OCI-LY1 (cell line): Measurements from ENCODE around the gene THSD7A.
"Not testable (repeated sequence)": the region's sequence is repeated elsewhere in the genome, so short reads cannot be mapped to it uniquely, and the experiment has no call there.

Experiments used
- CTCF ChIP-seq: fragments of 200-600 bp; sonication (generic), shearing (Covaris generic); IDR thresholded peaks from 2 replicates; pipeline ENCODE4 v1.5.1; 2017; ENCODE audit warnings: mild to moderate bottlenecking, antibody characterized with exemption, low read length, moderate library complexity, mixed read lengths
- EZH2 ChIP-seq: fragments of 200-600 bp; sonication (generic), shearing (Covaris generic); IDR thresholded peaks from 2 replicates; pipeline ENCODE4 v1.8.0; 2017; ENCODE audit warnings: borderline replicate concordance, mixed run types, mild to moderate bottlenecking, antibody characterized with exemption, low read length, moderate library complexity, mixed read lengths

GRCh38 chr7:11521964-11522499 lies 310.0 kb downstream of the THSD7A start:
- TF ChIP-seq CTCF, EZH2: not testable (repeated sequence)
